Ovary (tissue), 3 donors: ENCODE results near the gene ART3.

ENCODE experiments used
- EP300 ChIP-seq: sonication (generic); formaldehyde crosslinking; IDR thresholded peaks from one replicate; pipeline ENCODE4 v1.6.1; 2017; ENCODE audit warnings: antibody characterized with exemption
- POLR2A ChIP-seq: fragments of 450-650 bp; IDR thresholded peaks from one replicate; pipeline ENCODE4 v1.6.1; 2017; ENCODE audit warnings: antibody characterized with exemption, mild to moderate bottlenecking, moderate library complexity
- TF ChIP-seq, protein P1 (sequence below), 3 donors: fragments of 450-650 bp in 2 of 3; fragments of 200-600 bp in 1 of 3; IDR thresholded peaks; one replicate each; pipeline versions ENCODE4 v1.5.1 to v1.8.0; 2016 to 2022; ENCODE audit warnings: antibody characterized with exemption in 3 of 3, mild to moderate bottlenecking in 1 of 3
- donor health status: DM: no; HTN: no; CAD: no.

DNA sequence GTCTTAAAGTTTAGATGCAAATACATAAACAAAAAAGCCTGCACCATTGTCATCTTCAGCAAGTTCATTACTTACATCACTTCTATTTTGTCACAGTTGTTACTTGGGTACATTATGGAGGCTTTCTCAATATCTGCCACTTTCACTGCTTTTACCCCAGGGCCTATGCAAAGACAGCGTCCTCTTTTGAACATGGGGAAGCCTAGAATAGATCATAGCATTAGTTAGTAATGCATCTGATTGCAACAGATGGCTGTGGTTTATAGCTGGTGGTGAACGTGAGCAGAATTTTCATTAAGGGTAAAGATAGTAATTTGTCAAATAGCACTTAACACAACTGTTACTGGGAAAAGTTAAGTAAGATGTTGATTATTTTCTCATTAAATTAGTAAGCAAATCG, 39.4 kb upstream of the ART3 start:
- TF ChIP-seq, protein P1, sequence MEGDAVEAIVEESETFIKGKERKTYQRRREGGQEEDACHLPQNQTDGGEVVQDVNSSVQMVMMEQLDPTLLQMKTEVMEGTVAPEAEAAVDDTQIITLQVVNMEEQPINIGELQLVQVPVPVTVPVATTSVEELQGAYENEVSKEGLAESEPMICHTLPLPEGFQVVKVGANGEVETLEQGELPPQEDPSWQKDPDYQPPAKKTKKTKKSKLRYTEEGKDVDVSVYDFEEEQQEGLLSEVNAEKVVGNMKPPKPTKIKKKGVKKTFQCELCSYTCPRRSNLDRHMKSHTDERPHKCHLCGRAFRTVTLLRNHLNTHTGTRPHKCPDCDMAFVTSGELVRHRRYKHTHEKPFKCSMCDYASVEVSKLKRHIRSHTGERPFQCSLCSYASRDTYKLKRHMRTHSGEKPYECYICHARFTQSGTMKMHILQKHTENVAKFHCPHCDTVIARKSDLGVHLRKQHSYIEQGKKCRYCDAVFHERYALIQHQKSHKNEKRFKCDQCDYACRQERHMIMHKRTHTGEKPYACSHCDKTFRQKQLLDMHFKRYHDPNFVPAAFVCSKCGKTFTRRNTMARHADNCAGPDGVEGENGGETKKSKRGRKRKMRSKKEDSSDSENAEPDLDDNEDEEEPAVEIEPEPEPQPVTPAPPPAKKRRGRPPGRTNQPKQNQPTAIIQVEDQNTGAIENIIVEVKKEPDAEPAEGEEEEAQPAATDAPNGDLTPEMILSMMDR (IDR thresholded peaks at IDR 0.05): no peak
- no peak for TF ChIP-seq POLR2A
- no peak for TF ChIP-seq EP300
